ENCODE measurements around the gene CHRM5. TPM values are rescaled to one million over a fixed set of nuclear protein-coding genes. Genes with fewer than 3 reads are reported as not detected.

CHRM5 gene
- total RNA-seq, 1 experiment from 2014 or later = not detected

- no peak for ATAC-seq
- no peak for DNase-seq (ENCODE audit: low read depth, low spot score)
- no peak overlapping the region for H3K4me3 ChIP-seq (ENCODE audit: low read depth in 2 of 2, low read length in 2 of 2)
- in situ Hi-C loops (cut with HindIII; ENCODE audit: low pct_unique_long_range_greater_than_20kb, low sequenced_read_pairs) = no loop called here
- CTCF ChIA-PET = no interaction called here
- no TSS peak for BruUV-seq (replicated peaks)
- POLR2A ChIA-PET = no interaction called here
- H3K36me3 ChIP-seq (ENCODE audit: control insufficient read depth, insufficient read depth, low read length) = no peaks in the 10 kb centered on the region
- intact Hi-C loops (cut with micrococcal nuclease; ENCODE audit: unreplicated experiment) = no loop called here
- H3K4me1 ChIP-seq (ENCODE audit: control insufficient read depth, insufficient read depth, low read length) = no peaks in the 10 kb centered on the region
- no peak overlapping the region for H3K27ac ChIP-seq (ENCODE audit: low read length)
- no peaks in the 10 kb centered on the region for H3K9me3 ChIP-seq (ENCODE audit: control insufficient read depth, insufficient read depth, low read depth, low read length)
- no peaks in the 10 kb centered on the region for H3K27me3 ChIP-seq (ENCODE audit: control insufficient read depth, insufficient read depth, low read length)
- TF ChIP-seq REST (IDR thresholded peaks at IDR 0.05; ENCODE audit: insufficient read depth in 1 of 2, low read depth in 2 of 2, low read length in 1 of 2) = no peak
- no peak for TF ChIP-seq TCF7L2 (IDR thresholded peaks at IDR 0.05; ENCODE audit: low read depth, low read length)
- no peak for TF ChIP-seq CTCF (IDR thresholded peaks at IDR 0.05)
- TF ChIP-seq POLR2AphosphoS5 (IDR thresholded peaks at IDR 0.05; ENCODE audit: low read depth, low read length) = no peak
- no peak for TF ChIP-seq SIN3A (IDR thresholded peaks at IDR 0.05; ENCODE audit: borderline replicate concordance, insufficient read depth, low read depth, low read length)
These were observed 87.7 kb downstream of the CHRM5 start for GRCh38 chr15:34055868-34056595.

GRCh38 chr15:34056911-34057310, 88.6 kb downstream of the CHRM5 start:
- Histone ChIP-seq H3K9me3 (ENCODE audit: control insufficient read depth, insufficient read depth, low read depth, low read length) (no peaks in the 10 kb centered on the region), H3K4me1 (ENCODE audit: control insufficient read depth, insufficient read depth, low read length) (no peaks in the 10 kb centered on the region), H3K27me3 (ENCODE audit: control insufficient read depth, insufficient read depth, low read length) (no peaks in the 10 kb centered on the region), H3K4me3 (ENCODE audit: low read depth in 2 of 2, low read length in 2 of 2) (no peak overlapping the region), H3K36me3 (ENCODE audit: control insufficient read depth, insufficient read depth, low read length) (no peaks in the 10 kb centered on the region), H3K27ac (ENCODE audit: low read length) (no peak overlapping the region)
- intact Hi-C loops (cut with micrococcal nuclease; ENCODE audit: unreplicated experiment) = no loop called here
- DNase-seq (ENCODE audit: low read depth, low spot score) (no peak), ATAC-seq (no peak)
- in situ Hi-C loops (cut with HindIII; ENCODE audit: low pct_unique_long_range_greater_than_20kb, low sequenced_read_pairs) = no loop called here
- no TSS peak for BruUV-seq (replicated peaks)
- ChIA-PET CTCF (no interaction called here), POLR2A (no interaction called here)
- TF ChIP-seq POLR2AphosphoS5 (IDR thresholded peaks at IDR 0.05; ENCODE audit: low read depth, low read length) (no peak), REST (IDR thresholded peaks at IDR 0.05; ENCODE audit: insufficient read depth in 1 of 2, low read depth in 2 of 2, low read length in 1 of 2) (no peak), SIN3A (IDR thresholded peaks at IDR 0.05; ENCODE audit: borderline replicate concordance, insufficient read depth, low read depth, low read length) (no peak), TCF7L2 (IDR thresholded peaks at IDR 0.05; ENCODE audit: low read depth, low read length) (no peak), CTCF (IDR thresholded peaks at IDR 0.05) (no peak)
